GM19328 (cell line): ENCODE data around the gene ZNF423.

Experiments used
- ATAC-seq: cut with Tn5 transposase; IDR thresholded peaks from one replicate; pipeline ENCODE4 v1.9.1; 2021; ENCODE audit warnings: mild to moderate bottlenecking, moderate library complexity; ENCODE audit not compliant: unreplicated experiment

ZNF423 gene

DNA sequence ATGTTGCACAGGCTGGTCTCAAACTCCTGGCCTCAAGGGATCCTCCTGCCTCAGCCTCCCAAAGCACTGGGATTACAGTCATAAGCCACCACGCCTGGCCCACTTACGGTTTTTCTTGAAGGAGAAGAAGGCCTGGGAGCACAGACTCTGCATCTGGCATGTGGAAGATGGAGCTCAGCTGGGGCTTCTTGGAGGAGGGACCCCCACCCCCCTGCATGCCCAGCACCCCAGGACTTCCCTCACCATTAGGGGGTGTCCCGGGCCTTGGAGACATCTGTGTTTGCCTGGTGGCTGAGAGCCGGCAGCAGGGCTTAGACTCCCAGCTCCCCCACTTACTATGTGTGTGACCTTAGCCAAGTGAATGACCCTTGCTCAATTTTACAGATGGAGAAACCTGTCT lies 204.7 kb downstream of the ZNF423 start:
- ATAC-seq, result no peak

DNA sequence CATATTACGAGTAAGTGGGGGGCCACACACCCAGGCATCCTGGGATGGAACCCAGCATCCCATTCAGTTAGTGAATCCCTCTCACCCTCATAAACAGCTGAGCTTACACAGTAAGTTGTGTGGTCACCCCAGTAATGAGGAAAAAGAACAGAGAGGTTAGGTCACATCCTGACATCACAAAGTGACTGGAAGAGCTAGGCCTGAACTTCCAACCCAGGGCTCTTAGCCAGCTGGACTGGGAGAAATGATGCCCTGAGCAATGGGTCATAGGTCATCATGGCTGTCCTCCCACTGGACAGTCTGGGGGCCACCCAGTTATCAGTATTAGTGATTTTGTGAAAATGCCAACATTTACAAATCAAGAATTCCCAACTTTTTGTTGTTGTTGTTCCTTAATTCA lies 205.3 kb downstream of the ZNF423 start:
- ATAC-seq, result no peak

DNA sequence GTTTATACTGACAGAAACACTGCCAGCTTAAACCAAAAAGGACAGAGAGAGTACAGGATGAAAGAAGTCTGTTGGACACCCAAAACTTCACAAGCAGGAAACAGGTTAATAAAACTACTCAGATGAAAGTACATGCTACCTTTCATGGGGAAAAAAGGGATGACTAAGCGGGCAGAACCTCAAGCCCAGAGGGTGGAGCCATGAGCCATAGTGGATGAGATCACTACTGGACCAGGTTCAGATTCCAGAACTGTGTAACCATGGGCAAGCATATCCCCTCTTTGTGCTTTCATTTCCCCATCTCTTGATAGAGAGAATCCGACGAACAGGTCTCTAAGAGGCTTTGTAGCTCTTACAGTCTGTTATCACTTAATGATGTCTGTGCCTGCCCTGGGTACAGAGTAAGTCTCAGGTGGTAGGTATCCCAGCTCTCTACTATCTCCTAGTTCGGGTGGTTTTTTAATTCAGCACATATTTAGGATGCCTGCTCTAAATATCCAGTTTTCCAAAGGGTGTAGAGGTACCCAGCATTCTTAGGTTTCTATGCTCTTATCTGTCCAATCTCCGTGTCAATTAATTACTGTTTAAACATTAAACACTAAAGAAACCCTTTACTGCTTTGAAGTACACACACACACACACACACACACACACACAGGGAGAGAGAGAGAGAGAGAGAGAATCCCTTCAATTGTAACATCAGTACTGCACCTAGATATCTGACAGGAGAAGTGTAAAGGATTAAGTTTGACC lies 206.7 kb downstream of the ZNF423 start:
- no peak for ATAC-seq

DNA sequence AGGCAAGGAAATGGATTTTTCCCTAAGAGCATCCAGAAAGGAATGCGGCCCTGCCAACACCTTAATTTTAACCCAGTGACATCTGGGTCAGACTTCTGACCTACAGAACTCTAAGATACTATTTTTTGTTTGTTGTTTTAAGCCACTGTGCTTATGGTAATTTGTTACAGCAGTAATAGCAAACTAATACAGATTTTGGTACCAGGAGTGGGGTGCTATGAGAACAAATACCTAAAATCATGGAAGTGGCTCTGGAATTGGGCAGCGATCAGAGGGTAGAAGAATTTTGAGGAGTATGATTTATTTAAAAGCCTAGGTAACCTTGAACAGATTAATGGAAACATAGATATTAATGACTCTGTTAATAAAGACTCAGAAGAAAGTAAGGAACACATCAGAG lies 208.2 kb downstream of the ZNF423 start:
- no peak for ATAC-seq

- no peak for ATAC-seq
Observed at GRCh38 chr16:49645263-49645662, 210.6 kb downstream of the ZNF423 start.

GRCh38 chr16:49644145-49644463 lies 211.8 kb downstream of the ZNF423 start:
- ATAC-seq, result no peak

DNA sequence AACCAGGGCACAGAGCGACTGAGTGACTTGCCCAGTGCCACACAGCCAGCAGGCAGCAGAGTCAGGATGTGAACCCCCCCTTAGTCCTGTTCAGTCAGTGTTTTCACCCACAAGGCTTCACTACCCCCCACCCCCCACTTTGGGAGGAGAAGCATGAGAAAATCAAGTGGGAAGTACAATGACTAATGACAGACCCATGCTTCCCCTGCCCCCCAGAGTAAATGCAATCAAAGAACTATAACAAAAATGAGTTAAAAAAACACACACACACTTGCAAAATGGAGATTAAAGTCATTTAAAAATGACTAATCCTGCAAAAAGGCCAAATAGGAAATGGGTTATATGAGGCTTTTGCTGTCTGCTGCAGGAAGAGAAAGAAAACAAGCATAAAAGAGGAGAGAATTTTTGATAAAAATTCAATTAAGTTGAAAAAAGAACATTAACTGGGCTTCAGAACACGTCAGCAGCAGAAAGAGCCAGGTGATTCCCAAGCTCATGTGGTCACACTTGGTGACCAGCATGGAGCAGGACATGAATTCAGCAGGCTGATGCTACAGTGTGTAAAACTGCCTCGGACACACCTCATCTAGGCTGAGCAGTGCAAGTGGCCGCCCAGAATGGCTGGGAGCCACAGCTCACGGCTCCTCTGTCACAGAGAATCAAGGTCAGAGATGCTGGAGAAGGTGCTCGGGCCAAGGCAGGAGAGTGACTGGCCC lies 212.3 kb downstream of the ZNF423 start:
- ATAC-seq, result no peak

GRCh38 chr16:49641250-49641649 lies 214.7 kb downstream of the ZNF423 start:
- ATAC-seq, result no peak

DNA sequence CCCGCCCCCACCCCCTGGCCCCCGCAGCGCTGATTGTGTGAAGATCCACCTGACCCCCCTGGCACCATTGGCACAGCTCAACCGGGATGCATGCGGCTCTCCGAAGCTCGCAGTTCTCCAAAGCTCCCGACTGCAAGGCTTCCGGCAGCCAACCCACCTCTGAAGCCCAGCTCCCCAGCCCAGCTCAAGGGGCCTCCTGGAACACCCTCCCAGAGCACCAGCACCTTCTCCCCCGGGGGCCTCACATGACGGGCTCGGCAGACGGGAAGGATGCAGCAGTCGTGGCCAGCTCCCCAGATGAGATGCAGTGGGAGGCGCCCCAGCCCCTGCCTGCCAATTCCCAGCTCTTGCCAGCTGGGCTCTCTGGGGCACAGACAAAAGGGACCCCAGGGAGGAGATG lies 215.3 kb downstream of the ZNF423 start:
- no peak for ATAC-seq

- ATAC-seq, result no peak
Observed at GRCh38 chr16:49639739-49640431, 216.0 kb downstream of the ZNF423 start.

- ATAC-seq, result no peak
Observed at GRCh38 chr16:49638673-49639610, 217.0 kb downstream of the ZNF423 start.

GRCh38 chr16:49637933-49638672 lies 217.8 kb downstream of the ZNF423 start:
- ATAC-seq, result no peak

- ATAC-seq, result no peak
Observed at GRCh38 chr16:49637511-49637910, 218.4 kb downstream of the ZNF423 start.

GRCh38 chr16:49636608-49637007 lies 219.3 kb downstream of the ZNF423 start:
- ATAC-seq, result no peak

- no peak for ATAC-seq
Observed at GRCh38 chr16:49635591-49636581, 220.0 kb downstream of the ZNF423 start.

DNA sequence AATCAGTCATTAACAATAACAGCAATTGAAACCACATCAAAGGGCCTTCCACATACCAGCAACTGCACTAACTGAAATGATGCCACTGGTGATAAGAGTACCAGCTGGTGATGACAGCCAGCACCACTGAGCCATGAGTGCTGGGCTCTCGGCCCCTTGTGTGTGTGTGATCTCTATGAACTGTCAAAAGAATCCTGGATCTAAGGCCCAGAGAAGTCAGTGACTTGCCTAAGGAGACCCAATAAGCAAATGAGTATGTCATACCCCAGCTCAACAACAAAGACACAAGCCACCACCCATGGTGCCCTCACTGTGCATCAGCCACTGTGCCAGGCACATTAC lies 220.9 kb downstream of the ZNF423 start:
- no peak for ATAC-seq

DNA sequence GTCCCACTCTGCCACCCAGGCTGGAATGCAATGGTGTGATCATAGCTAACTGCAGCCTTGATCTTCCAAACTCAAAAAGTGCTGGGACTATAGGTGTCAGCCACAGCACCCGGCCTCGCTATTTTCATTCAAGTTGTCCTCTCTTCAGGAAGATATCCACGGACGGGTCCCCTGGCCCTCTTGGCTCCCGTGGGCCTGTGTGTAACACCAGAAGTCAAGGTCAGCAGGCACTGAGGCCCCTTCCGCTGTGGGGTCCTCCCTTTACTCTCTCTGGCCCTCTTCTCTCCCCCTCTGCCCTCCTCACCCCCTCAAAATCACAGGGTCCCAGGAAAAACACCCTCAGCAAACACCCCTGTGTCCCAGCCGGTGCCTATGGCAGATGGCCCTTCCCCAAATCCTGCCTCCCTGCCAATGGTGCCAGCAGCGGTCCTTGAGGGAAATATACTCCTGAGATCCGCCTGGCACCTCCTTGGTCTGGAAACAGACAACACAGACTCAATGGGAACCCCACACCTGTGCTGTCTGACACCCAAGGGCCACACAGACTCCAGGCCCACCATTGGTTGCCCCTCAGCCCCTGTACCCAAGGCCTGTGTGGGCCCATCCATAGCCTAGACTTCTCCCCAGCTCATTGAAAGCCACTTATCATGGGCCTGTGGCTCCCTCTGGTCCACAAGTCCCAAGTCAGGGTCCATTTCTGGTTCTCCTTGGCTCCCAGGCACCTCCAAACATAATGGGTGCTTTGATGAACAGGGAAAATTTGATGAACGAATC lies 221.5 kb downstream of the ZNF423 start:
- no peak for ATAC-seq

GRCh38 chr16:49632795-49633184 lies 223.1 kb downstream of the ZNF423 start:
- ATAC-seq, result no peak
